Measurements from ENCODE around the gene PPP4R3B.

The PPP4R3B gene

DNA sequence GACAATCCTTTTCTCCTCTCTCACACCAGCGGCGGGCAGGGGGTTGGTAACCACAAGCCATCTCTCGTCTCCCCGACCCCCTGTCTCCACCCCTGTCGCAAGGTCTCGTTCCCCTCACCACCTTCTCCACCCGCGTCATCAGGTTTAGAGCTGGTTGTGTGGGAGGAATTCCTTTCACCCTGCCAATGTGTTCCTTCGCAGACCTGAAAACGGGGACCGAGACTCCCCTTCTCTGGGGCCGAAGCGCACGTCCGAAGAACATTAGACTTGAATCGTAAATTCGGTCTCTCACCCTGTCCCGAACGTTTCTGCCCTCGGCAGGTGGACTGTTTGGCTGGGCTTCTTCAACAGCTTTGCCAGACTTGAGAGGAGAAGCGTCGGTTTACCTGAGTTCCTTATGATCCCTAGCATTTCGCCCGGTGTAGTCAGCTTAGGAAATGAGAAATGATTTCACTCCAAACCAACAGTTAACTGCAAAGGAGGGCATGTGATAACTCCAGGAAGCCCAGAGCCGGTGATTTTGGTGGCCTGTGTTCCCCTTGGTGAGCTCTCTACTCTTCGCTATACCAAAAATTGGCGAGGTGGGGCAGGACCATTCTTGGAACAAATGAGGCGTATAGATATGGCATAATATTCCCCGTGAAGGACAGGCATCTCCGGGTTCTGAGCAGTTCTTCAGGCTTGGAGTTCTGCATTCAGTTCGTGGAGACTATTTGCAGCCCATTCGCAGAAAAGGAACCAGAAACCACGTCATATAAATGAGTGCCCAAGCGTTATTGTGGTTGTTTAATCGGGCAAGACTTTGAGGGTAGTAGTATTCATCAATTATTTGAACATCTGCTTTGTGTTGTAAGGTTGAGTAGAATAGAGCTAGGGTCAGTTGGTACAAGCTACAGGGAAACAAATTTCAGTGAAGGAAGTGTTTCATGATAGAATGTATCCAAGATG is 97.2 kb downstream of the PPP4R3B start:
- peak in 1 of 3 donors; percentile 25 for DNase-seq (ENCODE audit: low read depth in 3 of 3, low spot score in 1 of 3)

DNA sequence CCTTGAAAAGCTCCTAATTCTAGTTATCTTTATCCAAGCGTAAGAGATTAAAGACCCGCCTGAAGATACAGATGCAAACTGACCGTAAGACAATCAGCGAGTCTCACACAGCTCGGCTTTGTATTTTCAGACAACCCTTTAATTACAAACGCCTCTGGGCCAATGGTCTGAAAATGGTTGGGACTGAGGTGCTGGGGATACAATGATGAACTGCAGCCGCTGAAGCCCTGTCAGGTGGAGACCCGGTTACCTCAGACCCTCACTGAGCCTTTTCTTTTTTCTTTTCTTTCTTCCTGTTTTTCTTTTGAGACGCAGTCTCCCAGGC is 98.6 kb downstream of the PPP4R3B start:
- no peak for DNase-seq (ENCODE audit: low read depth in 3 of 3, low spot score in 1 of 3)

DNA sequence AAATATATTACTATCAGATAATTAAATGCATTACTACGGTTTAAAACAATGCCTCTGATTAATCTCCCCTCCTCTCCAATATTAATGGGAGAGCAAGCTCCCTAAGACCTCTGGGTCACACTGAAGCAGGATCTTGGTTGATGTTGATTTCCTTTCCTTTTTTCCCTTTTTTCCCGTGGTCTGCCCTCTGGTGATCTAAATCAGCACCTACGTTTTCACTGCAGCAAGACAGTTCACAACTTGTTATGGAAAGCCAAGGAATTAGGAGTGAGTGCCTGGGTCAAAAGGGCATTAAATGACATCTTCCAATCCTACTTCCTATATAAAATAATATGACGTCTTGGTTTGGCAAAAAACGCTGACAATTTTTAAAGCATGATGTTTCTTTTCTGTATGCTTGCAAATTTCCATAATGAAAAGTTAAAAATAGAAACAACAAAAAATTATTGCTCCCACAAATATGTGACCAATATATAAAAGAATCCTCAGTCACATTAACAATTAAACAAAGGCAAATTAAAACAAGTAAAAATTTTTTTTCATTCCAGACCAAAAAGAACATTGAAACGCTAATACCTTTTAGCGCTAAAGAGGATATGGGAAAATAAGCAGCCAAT is 105.8 kb downstream of the PPP4R3B start:
- no peak for DNase-seq (ENCODE audit: low read depth in 3 of 3, low spot score in 1 of 3)

GRCh38 chr2:55502590-55503141 is 114.8 kb downstream of the PPP4R3B start:
- DNase-seq (ENCODE audit: low read depth in 3 of 3, low spot score in 1 of 3), result no peak

GRCh38 chr2:55500025-55500424 is 117.4 kb downstream of the PPP4R3B start:
- no peak for DNase-seq (ENCODE audit: low read depth in 3 of 3, low spot score in 1 of 3)

DNA sequence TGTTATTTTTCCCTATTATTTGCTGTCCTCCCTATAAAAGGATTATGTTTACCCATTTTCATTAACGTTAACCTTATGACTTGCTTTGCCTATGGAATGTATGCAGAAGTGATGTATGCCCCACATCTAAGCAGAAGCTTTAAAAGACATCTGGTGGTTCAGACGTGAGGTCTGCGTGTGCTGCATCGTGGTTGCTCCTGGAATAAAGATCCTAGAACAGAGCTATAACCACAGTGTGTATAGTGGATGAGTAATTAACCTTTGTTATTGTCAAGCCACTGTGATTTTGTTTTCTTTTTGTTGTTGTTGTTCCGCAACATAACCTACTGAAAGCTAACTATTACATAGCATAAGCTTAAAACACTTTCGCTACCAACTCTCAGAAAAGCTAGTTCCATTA is 118.8 kb downstream of the PPP4R3B start:
- no peak for DNase-seq (ENCODE audit: low read depth in 3 of 3, low spot score in 1 of 3)

All from stimulated activated CD4-positive, alpha-beta T cell treated with anti-CD3 and anti-CD28 coated beads, TNF-alpha, amount 100 ng/mL, for 1 hour (primary cell).